CD4-positive, alpha-beta T cell (primary cell): ENCODE results near the gene MRPS31. TPM values are rescaled to one million over a fixed set of nuclear protein-coding genes. Genes with fewer than 3 reads are reported as not detected.

Experiments
- ATAC-seq: fragments of 200-7000 bp; cut with Tn5 transposase; one replicate; pipeline ENCODE4 v1.10.0; 2022; ENCODE audit warnings: mild to moderate bottlenecking; ENCODE audit not compliant: poor library complexity
- CTCF ChIA-PET: fragments of 350-600 bp; sonication (Branson Sonifier 250); formaldehyde crosslinking; loops from one replicate; lab custom pipeline; 2021; ENCODE audit warnings: antibody characterized with exemption, inconsistent platforms; lab: Charles Lee
- POLR2A ChIA-PET: fragments of 350-600 bp; sonication (Branson Sonifier 250); formaldehyde crosslinking; loops from one replicate; lab custom pipeline; 2021; ENCODE audit warnings: antibody characterized with exemption, inconsistent platforms; lab: Charles Lee
- DNase-seq, 14 experiments: peaks; one replicate each; pipeline ENCODE4 v3.0.0-alpha.2; 2013 to 2020; ENCODE audit warnings: mixed read lengths in 2 of 14
- H3K27ac ChIP-seq, 2 donors: one replicate each; pipeline versions ENCODE4 v1.5.1 to v1.7.0; 2013; ENCODE audit warnings: low read length in 2 of 2, low read depth in 1 of 2, mild to moderate bottlenecking in 1 of 2
- H3K27me3 ChIP-seq, 2 experiments: 1 replicate in 1 of 2; 2 replicates in 1 of 2; pipeline versions ENCODE4 v1.6.1 to v1.7.0; 2013; ENCODE audit warnings: low read length in 2 of 2, control low read depth in 1 of 2, mild to moderate bottlenecking in 1 of 2, moderate library complexity in 1 of 2; ENCODE audit not compliant: insufficient read depth in 2 of 2, control insufficient read depth in 1 of 2
- H3K36me3 ChIP-seq: one replicate; pipeline ENCODE4 v1.6.1; 2013; ENCODE audit warnings: low read length, control low read depth; ENCODE audit not compliant: insufficient read depth
- H3K4me1 ChIP-seq: one replicate; pipeline ENCODE4 v1.6.1; 2013; ENCODE audit warnings: low read length, control low read depth; ENCODE audit not compliant: insufficient read depth
- H3K4me3 ChIP-seq: one replicate; pipeline ENCODE4 v1.5.1; 2013; ENCODE audit warnings: mild to moderate bottlenecking, low read length, moderate library complexity
- H3K9me3 ChIP-seq, 2 experiments: 1 replicate in 1 of 2; 2 replicates in 1 of 2; pipeline versions ENCODE4 v1.6.1 to v1.7.0; 2013; ENCODE audit warnings: low read length in 2 of 2, mild to moderate bottlenecking in 2 of 2, control low read depth in 1 of 2, moderate library complexity in 1 of 2; ENCODE audit not compliant: control insufficient read depth in 1 of 2, insufficient read depth in 1 of 2
- H3K27ac Mint-ChIP-seq: one replicate; pipeline ENCODE4 v1.8.0; 2020; ENCODE audit warnings: mixed read lengths
- H3K27me3 Mint-ChIP-seq: one replicate; pipeline ENCODE4 v1.8.0; 2021; ENCODE audit warnings: mixed read lengths
- H3K36me3 Mint-ChIP-seq: one replicate; pipeline ENCODE4 v1.8.0; 2021; ENCODE audit warnings: low read depth, mixed read lengths
- H3K4me1 Mint-ChIP-seq: one replicate; pipeline ENCODE4 v1.8.0; 2021; ENCODE audit warnings: low read depth, mixed read lengths
- H3K4me3 Mint-ChIP-seq: one replicate; pipeline ENCODE4 v1.8.0; 2020; ENCODE audit warnings: mild to moderate bottlenecking, mixed read lengths
- H3K9me3 Mint-ChIP-seq: one replicate; pipeline ENCODE4 v1.8.0; 2020; ENCODE audit warnings: mixed read lengths
- CTCF ChIP-seq: fragments of 200-600 bp; IDR thresholded peaks from one replicate; pipeline ENCODE4 v1.8.0; 2022; ENCODE audit warnings: antibody characterized with exemption, mild to moderate bottlenecking
- intact Hi-C, 2 experiments: fragments of 100-400 bp; cut with DNase I in 1 of 2; cut with micrococcal nuclease in 1 of 2; formaldehyde crosslinking; loops; one replicate each; pipeline versions ENCODE4 v1.15.1 to v1.9.0; 2023 to 2025; cut with DNase I, micrococcal nuclease
- total RNA-seq, 174 experiments: library from RNA in 2 of 174; stranded (reverse) in 2 of 174; gene quantifications; one replicate each; pipeline ENCODE4 v1.2.3 and lab custom pipeline; 2021 to 2026

The MRPS31 gene
- total RNA-seq, 2 experiments from 2014 or later = 8.3 to 9.5 TPM

GRCh38 chr13:40772765-40773473, 1.9 kb upstream of the MRPS31 start:
- ChIA-PET POLR2A (interaction anchor here (1.9 kb wide), 1 partner anchor 16 kb away, joined by 6 read pairs; the partner anchor contains the start of gene SLC25A15), CTCF (no interaction called here)
- intact Hi-C loops = loop anchor here (5.0 to 10.0 kb wide), 5 partner anchors 212 to 1088 kb away; partner anchors contain the start of genes KBTBD7 (in 1 of the 2), MTRF1 (in 1 of the 2) and WBP4 (in 1 of the 2)
- Mint-ChIP-seq H3K4me1 (peaks cover 48% of the 10 kb centered on the region), H3K36me3 (peaks cover 15% of the 10 kb centered on the region), H3K4me3 (peak overlapping the region; percentile 98), H3K27me3 (no peaks in the 10 kb centered on the region), H3K9me3 (no peaks in the 10 kb centered on the region), H3K27ac (peak overlapping the region; percentile 95)
- DNase-seq = no peak
- Histone ChIP-seq H3K27me3 (no peaks in the 10 kb centered on the region), H3K4me1 (peaks cover 42% of the 10 kb centered on the region), H3K27ac (no peak overlapping the region), H3K36me3 (peaks cover 5% of the 10 kb centered on the region), H3K4me3 (no peak overlapping the region), H3K9me3 (no peaks in the 10 kb centered on the region)
- ATAC-seq = no peak
- no peak for TF ChIP-seq CTCF

GRCh38 chr13:40770609-40770933, 419 bp downstream of the MRPS31 start:
- H3K27ac Mint-ChIP-seq = peak overlapping the region; percentile 95
- H3K9me3 ChIP-seq = no peaks in the 10 kb centered on the region
- no peaks in the 10 kb centered on the region for H3K27me3 Mint-ChIP-seq
- ChIA-PET POLR2A (interaction anchor here (1.0 to 1.8 kb wide), 7 partner anchors 9 to 247 kb away, joined by 3 to 6 read pairs (median 5); partner anchors contain the start of gene SLC25A15), CTCF (interaction anchor here (0.6 to 1.2 kb wide), 4 partner anchors 10 to 421 kb away, joined by 3 to 6 read pairs (median 4); partner anchors contain the start of gene SLC25A15)
- H3K36me3 ChIP-seq = peaks cover 9% of the 10 kb centered on the region
- peaks cover 21% of the 10 kb centered on the region for H3K4me1 ChIP-seq
- peak overlapping the region; percentile 98 for H3K4me3 Mint-ChIP-seq
- peaks cover 29% of the 10 kb centered on the region for H3K4me1 Mint-ChIP-seq
- H3K27me3 ChIP-seq = no peaks in the 10 kb centered on the region
- intact Hi-C loops = loop anchor here (2.0 to 10.0 kb wide), 6 partner anchors 18 to 1086 kb away; partner anchors contain the start of genes KBTBD7 (in 1 of the 2), MTRF1 (in 1 of the 2), SLC25A15 (in 1 of the 2) and WBP4 (in 1 of the 2)
- DNase-seq (peak in 1 of 14 experiments; percentile 12), ATAC-seq (no peak)
- H3K9me3 Mint-ChIP-seq = no peaks in the 10 kb centered on the region
- peak; percentile 25 for TF ChIP-seq CTCF
- H3K4me3 ChIP-seq = peak overlapping the region; percentile 90
- peaks cover 19% of the 10 kb centered on the region for H3K36me3 Mint-ChIP-seq
- H3K27ac ChIP-seq = peak overlapping the region; percentile 75 to 81

GRCh38 chr13:40769970-40770369, 1.0 kb downstream of the MRPS31 start:
- Mint-ChIP-seq H3K27ac (peak overlapping the region; percentile 95), H3K36me3 (peaks cover 22% of the 10 kb centered on the region), H3K4me3 (peak overlapping the region; percentile 98), H3K9me3 (no peaks in the 10 kb centered on the region), H3K4me1 (peaks cover 32% of the 10 kb centered on the region), H3K27me3 (no peaks in the 10 kb centered on the region)
- Histone ChIP-seq H3K9me3 (no peaks in the 10 kb centered on the region), H3K27me3 (no peaks in the 10 kb centered on the region), H3K27ac (peak overlapping the region; percentile 75 to 81), H3K36me3 (peaks cover 12% of the 10 kb centered on the region), H3K4me3 (peak overlapping the region; percentile 90), H3K4me1 (peaks cover 20% of the 10 kb centered on the region)
- ChIA-PET CTCF (interaction anchor here (0.6 to 1.2 kb wide), 3 partner anchors 9 to 422 kb away, joined by 3 to 5 read pairs (median 4); partner anchors contain the start of gene SLC25A15), POLR2A (interaction anchor here (1.0 to 1.8 kb wide), 7 partner anchors 8 to 248 kb away, joined by 3 to 6 read pairs (median 5); partner anchors contain the start of gene SLC25A15)
- intact Hi-C loops = loop anchor here (2.0 to 10.0 kb wide), 6 partner anchors 19 to 1085 kb away; partner anchors contain the start of genes KBTBD7 (in 1 of the 2), MTRF1 (in 1 of the 2), SLC25A15 (in 1 of the 2) and WBP4 (in 1 of the 2)
- DNase-seq = no peak
- no peak for TF ChIP-seq CTCF
- ATAC-seq = no peak
